Measurements from ENCODE around the gene PCDHB6. TPM values are rescaled to one million over a fixed set of nuclear protein-coding genes. Genes with fewer than 3 reads are reported as not detected.
A peak's percentile ranks its signal among the peaks of the same experiment; 100 is the strongest.
"Not testable (repeated sequence)": the region's sequence is repeated elsewhere in the genome, so short reads cannot be mapped to it uniquely, and the experiment has no call there.

PCDHB6 gene
- total RNA-seq, 2 experiments from 2014 or later: not detected

- H3K4me1 ChIP-seq (ENCODE audit: insufficient read depth, low read length, poor library complexity, severe bottlenecking): no peaks in the 10 kb centered on the region
- no peak within 1 kb of the TSS for H3K27ac ChIP-seq (ENCODE audit: low read depth, low read length, poor library complexity, severe bottlenecking)
- no peaks in the 10 kb centered on the region for H3K9me3 ChIP-seq (ENCODE audit: low read length)
- no peaks in the 10 kb centered on the region for H4K20me1 ChIP-seq (ENCODE audit: insufficient read depth, low read length)
- DNase-seq (ENCODE audit: low spot score): no peak
- intact Hi-C loops (cut with micrococcal nuclease; ENCODE audit: unreplicated experiment): no loop called here
- POLR2A ChIA-PET: no interaction called here
- H3K4me3 ChIP-seq (ENCODE audit: low read depth, low read length, poor library complexity, severe bottlenecking): no peak within 1 kb of the TSS
- no peaks in the 10 kb centered on the region for H3K79me2 ChIP-seq (ENCODE audit: insufficient read depth, low read depth, low read length)
- H3K36me3 ChIP-seq (ENCODE audit: insufficient read depth, low read length): no peaks in the 10 kb centered on the region
- H2AFZ ChIP-seq (ENCODE audit: low read length): no peak within 1 kb of the TSS
- H3K9me2 ChIP-seq (ENCODE audit: insufficient read depth, low read length): no peaks in the 10 kb centered on the region
- no TSS peak for BruUV-seq (replicated peaks)
- no peak for TF ChIP-seq CTCF (conservative IDR thresholded peaks at IDR 0.05; ENCODE audit: low read length)
- TF ChIP-seq EZH2phosphoT487 (IDR thresholded peaks at IDR 0.05; ENCODE audit: borderline replicate concordance, low read depth, low read length): no peak
- CTCF ChIA-PET (ENCODE audit: unreplicated experiment): no interaction called here
- H3K4me2 ChIP-seq (ENCODE audit: low read length): no peak within 1 kb of the TSS
Measured at GRCh38 chr5:141182248-141182647, 32.4 kb downstream of the PCDHB6 start, which contains the start of gene PCDHB16. TSS of gene PCDHB16 (plus strand) at chr5:141182387. CDS start at chr5:141182560, 173 bp downstream.

GRCh38 chr5:141184117-141184855 lies 34.4 kb downstream of the PCDHB6 start:
- H3K9me3 ChIP-seq (ENCODE audit: low read length); intact Hi-C loops (cut with micrococcal nuclease; ENCODE audit: unreplicated experiment); H3K27ac ChIP-seq (ENCODE audit: low read depth, low read length, poor library complexity, severe bottlenecking); H3K4me1 ChIP-seq (ENCODE audit: insufficient read depth, low read length, poor library complexity, severe bottlenecking); BruUV-seq (replicated peaks); H3K4me2 ChIP-seq (ENCODE audit: low read length); H3K79me2 ChIP-seq (ENCODE audit: insufficient read depth, low read depth, low read length); CTCF ChIA-PET (ENCODE audit: unreplicated experiment); H3K4me3 ChIP-seq (ENCODE audit: low read depth, low read length, poor library complexity, severe bottlenecking); H2AFZ ChIP-seq (ENCODE audit: low read length); H3K36me3 ChIP-seq (ENCODE audit: insufficient read depth, low read length); POLR2A ChIA-PET; H3K9me2 ChIP-seq (ENCODE audit: insufficient read depth, low read length); H4K20me1 ChIP-seq (ENCODE audit: insufficient read depth, low read length); DNase-seq (ENCODE audit: low spot score): not testable (repeated sequence)

GRCh38 chr5:141186897-141187512 lies 37.1 kb downstream of the PCDHB6 start, which contains the start of gene PCDHB9:
TSS of gene PCDHB9 (plus strand) at chr5:141187161. CDS start at chr5:141187319, 158 bp downstream.
- peak; percentile 56 for DNase-seq (ENCODE audit: low spot score)
- Histone ChIP-seq H3K36me3 (ENCODE audit: insufficient read depth, low read length) (no peaks in the 10 kb centered on the region), H4K20me1 (ENCODE audit: insufficient read depth, low read length) (no peaks in the 10 kb centered on the region), H3K9me3 (ENCODE audit: low read length) (no peaks in the 10 kb centered on the region), H3K27ac (ENCODE audit: low read depth, low read length, poor library complexity, severe bottlenecking) (no peak within 1 kb of the TSS), H3K4me1 (ENCODE audit: insufficient read depth, low read length, poor library complexity, severe bottlenecking) (no peaks in the 10 kb centered on the region), H2AFZ (ENCODE audit: low read length) (peak within 1 kb of the TSS; percentile 63), H3K79me2 (ENCODE audit: insufficient read depth, low read depth, low read length) (no peaks in the 10 kb centered on the region), H3K4me2 (ENCODE audit: low read length) (peak within 1 kb of the TSS; percentile 30; the same call in 1 of the 2 replicates), H3K9me2 (ENCODE audit: insufficient read depth, low read length) (no peaks in the 10 kb centered on the region), H3K4me3 (ENCODE audit: low read depth, low read length, poor library complexity, severe bottlenecking) (no peak within 1 kb of the TSS)
- ChIA-PET CTCF (ENCODE audit: unreplicated experiment) (interaction anchor here (0.6 kb wide), 1 partner anchor 106 kb away, joined by 3 read pairs; no protein-coding TSS in a partner anchor), POLR2A (no interaction called here)
- intact Hi-C loops (cut with micrococcal nuclease; ENCODE audit: unreplicated experiment): no loop called here
- TF ChIP-seq CTCF (conservative IDR thresholded peaks at IDR 0.05; ENCODE audit: low read length) (peak; percentile 97), EZH2phosphoT487 (IDR thresholded peaks at IDR 0.05; ENCODE audit: borderline replicate concordance, low read depth, low read length) (no peak)
- BruUV-seq (replicated peaks): no TSS peak

GRCh38 chr5:141188682-141189081 lies 38.8 kb downstream of the PCDHB6 start:
- H3K27ac ChIP-seq (ENCODE audit: low read depth, low read length, poor library complexity, severe bottlenecking); H3K9me3 ChIP-seq (ENCODE audit: low read length); DNase-seq (ENCODE audit: low spot score); H3K4me1 ChIP-seq (ENCODE audit: insufficient read depth, low read length, poor library complexity, severe bottlenecking); intact Hi-C loops (cut with micrococcal nuclease; ENCODE audit: unreplicated experiment); H3K4me3 ChIP-seq (ENCODE audit: low read depth, low read length, poor library complexity, severe bottlenecking); BruUV-seq (replicated peaks); H2AFZ ChIP-seq (ENCODE audit: low read length); H3K36me3 ChIP-seq (ENCODE audit: insufficient read depth, low read length); H3K9me2 ChIP-seq (ENCODE audit: insufficient read depth, low read length); H3K79me2 ChIP-seq (ENCODE audit: insufficient read depth, low read depth, low read length); H3K4me2 ChIP-seq (ENCODE audit: low read length); H4K20me1 ChIP-seq (ENCODE audit: insufficient read depth, low read length); CTCF ChIA-PET (ENCODE audit: unreplicated experiment): not testable (repeated sequence)
- POLR2A ChIA-PET: interaction anchor here (0.6 kb wide), 1 partner anchor 238 kb away, joined by 3 read pairs; no protein-coding TSS in a partner anchor

DNA sequence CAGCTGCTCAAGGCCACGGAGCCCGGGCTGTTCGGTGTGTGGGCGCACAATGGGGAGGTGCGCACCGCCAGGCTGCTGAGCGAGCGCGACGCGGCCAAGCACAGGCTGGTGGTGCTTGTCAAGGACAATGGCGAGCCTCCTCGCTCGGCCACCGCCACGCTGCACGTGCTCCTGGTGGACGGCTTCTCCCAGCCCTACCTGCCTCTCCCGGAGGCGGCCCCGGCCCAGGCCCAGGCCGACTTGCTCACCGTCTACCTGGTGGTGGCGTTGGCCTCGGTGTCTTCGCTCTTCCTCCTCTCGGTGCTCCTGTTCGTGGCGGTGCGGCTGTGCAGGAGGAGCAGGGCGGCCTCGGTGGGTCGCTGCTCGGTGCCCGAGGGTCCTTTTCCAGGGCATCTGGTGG lies 39.3 kb downstream of the PCDHB6 start:
- intact Hi-C loops (cut with micrococcal nuclease; ENCODE audit: unreplicated experiment): not testable (repeated sequence)

More for the DNA sequence above, 39.3 kb downstream of the PCDHB6 start:
- CTCF ChIA-PET (ENCODE audit: unreplicated experiment); H2AFZ ChIP-seq (ENCODE audit: low read length); H3K36me3 ChIP-seq (ENCODE audit: insufficient read depth, low read length); H3K4me2 ChIP-seq (ENCODE audit: low read length); H3K79me2 ChIP-seq (ENCODE audit: insufficient read depth, low read depth, low read length); H3K9me3 ChIP-seq (ENCODE audit: low read length); DNase-seq (ENCODE audit: low spot score); H3K4me3 ChIP-seq (ENCODE audit: low read depth, low read length, poor library complexity, severe bottlenecking); POLR2A ChIA-PET; H3K4me1 ChIP-seq (ENCODE audit: insufficient read depth, low read length, poor library complexity, severe bottlenecking); BruUV-seq (replicated peaks); H3K9me2 ChIP-seq (ENCODE audit: insufficient read depth, low read length); H4K20me1 ChIP-seq (ENCODE audit: insufficient read depth, low read length); H3K27ac ChIP-seq (ENCODE audit: low read depth, low read length, poor library complexity, severe bottlenecking): not testable (repeated sequence)

Measured in OCI-LY7 (cell line).